SU-DHL-6 (cell line): Measurements from ENCODE around the gene TMEM175.

Experiments
- H2AFZ ChIP-seq: fragments of 200-600 bp; sonication (generic); 2 replicates; pipeline ENCODE4 v1.6.1; 2014; ENCODE audit warnings: low read depth, mild to moderate bottlenecking, moderate library complexity, mixed read lengths, antibody characterized with exemption, low read length; ENCODE audit not compliant: severe bottlenecking
- H3F3A ChIP-seq: fragments of 200-600 bp; shearing (Covaris generic); 2 replicates; pipeline ENCODE4 v1.6.0; 2016; ENCODE audit warnings: antibody characterized with exemption, mild to moderate bottlenecking; ENCODE audit not compliant: insufficient read depth
- H3K27ac ChIP-seq: fragments of 200-600 bp; sonication (generic); 2 replicates; pipeline ENCODE4 v1.5.1; 2016; ENCODE audit warnings: low read depth, mild to moderate bottlenecking, low read length, moderate library complexity, mixed read lengths
- H3K27me3 ChIP-seq: fragments of 200-600 bp; sonication (generic), shearing (Covaris generic); 2 replicates; pipeline ENCODE4 v1.6.0; 2014; ENCODE audit warnings: mild to moderate bottlenecking, low read length
- H3K36me3 ChIP-seq: fragments of 200-600 bp; sonication (generic); 2 replicates; pipeline ENCODE4 v1.6.1; 2014; ENCODE audit warnings: mild to moderate bottlenecking, low read length, mixed read lengths
- H3K4me2 ChIP-seq: fragments of 300-600, 200-600 bp; shearing (Covaris generic), sonication (generic); 2 replicates; pipeline ENCODE4 v1.6.0; 2014; ENCODE audit warnings: low read length, low read depth, mild to moderate bottlenecking; ENCODE audit not compliant: poor library complexity, severe bottlenecking
- H3K4me3 ChIP-seq: fragments of 200-600 bp; sonication (generic); 2 replicates; pipeline ENCODE4 v1.5.1; 2014; ENCODE audit warnings: antibody characterized with exemption, low read length, mild to moderate bottlenecking, mixed read lengths; ENCODE audit not compliant: insufficient read depth, poor library complexity, severe bottlenecking
- H3K79me2 ChIP-seq: fragments of 200-600 bp; sonication (generic); 2 replicates; pipeline ENCODE4 v1.6.1; 2014; ENCODE audit warnings: mild to moderate bottlenecking, low read length, moderate library complexity; ENCODE audit not compliant: insufficient read depth
- H3K9ac ChIP-seq: fragments of 200-600 bp; sonication (generic); 2 replicates; pipeline ENCODE4 v1.7.0; 2014; ENCODE audit warnings: mild to moderate bottlenecking, low read length
- H3K9me2 ChIP-seq: fragments of 200-600 bp; sonication (generic); replicated peaks from 2 replicates; pipeline ENCODE4 v1.6.1; 2014; ENCODE audit warnings: low read length; ENCODE audit not compliant: insufficient read depth
- H3K9me3 ChIP-seq: fragments of 200-600 bp; sonication (generic); 2 replicates; pipeline ENCODE4 v1.6.1; 2014; ENCODE audit warnings: low read length, mixed read lengths; ENCODE audit not compliant: insufficient read depth
- H4K20me1 ChIP-seq: fragments of 200-600 bp; sonication (generic); 2 replicates; pipeline ENCODE4 v1.6.1; 2014; ENCODE audit warnings: low read depth, mild to moderate bottlenecking, antibody characterized with exemption, low read length, moderate library complexity, mixed read lengths
- CTCF ChIP-seq: fragments of 200-600 bp; sonication (generic); IDR thresholded peaks from one replicate; pipeline ENCODE4 v1.5.1; 2017; ENCODE audit warnings: antibody characterized with exemption, mild to moderate bottlenecking, low read length, moderate library complexity; ENCODE audit not compliant: insufficient read depth, poor library complexity, severe bottlenecking
- EZH2phosphoT487 ChIP-seq: fragments of 200-600 bp; sonication (generic), shearing (Covaris generic); conservative IDR thresholded peaks from 2 replicates; pipeline ENCODE4 v1.6.1; 2018; ENCODE audit warnings: mild to moderate bottlenecking, antibody characterized with exemption, low read length, moderate library complexity, mixed read lengths

The TMEM175 gene

GRCh38 chr4:931960-932712 is at the start of gene TMEM175, which contains the start of gene GAK:
TSS of gene TMEM175 (plus strand) at chr4:932460. CDS start at chr4:947740, 15,280 bp downstream.
TSS of gene GAK (minus strand) at chr4:932316. CDS start at chr4:932187, 129 bp downstream.
- Histone ChIP-seq H2AFZ (peak within 1 kb of the TSS; percentile 79), H3K9me2 (no peaks in the 10 kb centered on the region), H3K27me3 (no peaks in the 10 kb centered on the region), H3K36me3 (no peaks in the 10 kb centered on the region), H3K9me3 (no peaks in the 10 kb centered on the region), H3K27ac (peak within 1 kb of the TSS; percentile 51), H3F3A (peaks cover 24% of the 10 kb centered on the region), H3K4me2 (peak within 1 kb of the TSS; percentile 88), H3K4me3 (peak within 1 kb of the TSS; percentile 68), H3K9ac (peak within 1 kb of the TSS; percentile 98), H3K79me2 (peaks cover 41% of the 10 kb centered on the region), H4K20me1 (0 out of 2 replicates have a peak, but pooled peaks cover 8% of the 10 kb centered on the region)
- TF ChIP-seq CTCF (no peak), EZH2phosphoT487 (no peak)

- no peaks in the 10 kb centered on the region for H3K9me2 ChIP-seq
- no peaks in the 10 kb centered on the region for H3K36me3 ChIP-seq
Measured at GRCh38 chr4:882646-883045, 49.6 kb upstream of the TMEM175 start.

GRCh38 chr4:883377-884095 is 48.7 kb upstream of the TMEM175 start:
- Histone ChIP-seq H3K27me3 (no peaks in the 10 kb centered on the region), H3K36me3 (no peaks in the 10 kb centered on the region), H3K4me3 (no peak overlapping the region), H4K20me1 (no peaks in the 10 kb centered on the region), H2AFZ (no peak overlapping the region), H3F3A (no peaks in the 10 kb centered on the region), H3K9me3 (no peaks in the 10 kb centered on the region), H3K4me2 (no peak overlapping the region), H3K79me2 (no peaks in the 10 kb centered on the region), H3K27ac (no peak overlapping the region), H3K9me2 (no peaks in the 10 kb centered on the region), H3K9ac (no peak overlapping the region)
- TF ChIP-seq CTCF (no peak), EZH2phosphoT487 (no peak)

More at GRCh38 chr4:882646-883045, 49.6 kb upstream of the TMEM175 start:
- Histone ChIP-seq H3K27ac (no peak overlapping the region), H4K20me1 (no peaks in the 10 kb centered on the region), H2AFZ (no peak overlapping the region), H3K9ac (no peak overlapping the region), H3K4me2 (no peak overlapping the region), H3K4me3 (no peak overlapping the region), H3F3A (no peaks in the 10 kb centered on the region), H3K9me3 (no peaks in the 10 kb centered on the region), H3K27me3 (no peaks in the 10 kb centered on the region), H3K79me2 (no peaks in the 10 kb centered on the region)
- TF ChIP-seq CTCF (no peak), EZH2phosphoT487 (no peak)
